Measurements from ENCODE around the gene IGF2BP3.
A peak's percentile ranks its signal among the peaks of the same experiment; 100 is the strongest.

Gene IGF2BP3

DNA sequence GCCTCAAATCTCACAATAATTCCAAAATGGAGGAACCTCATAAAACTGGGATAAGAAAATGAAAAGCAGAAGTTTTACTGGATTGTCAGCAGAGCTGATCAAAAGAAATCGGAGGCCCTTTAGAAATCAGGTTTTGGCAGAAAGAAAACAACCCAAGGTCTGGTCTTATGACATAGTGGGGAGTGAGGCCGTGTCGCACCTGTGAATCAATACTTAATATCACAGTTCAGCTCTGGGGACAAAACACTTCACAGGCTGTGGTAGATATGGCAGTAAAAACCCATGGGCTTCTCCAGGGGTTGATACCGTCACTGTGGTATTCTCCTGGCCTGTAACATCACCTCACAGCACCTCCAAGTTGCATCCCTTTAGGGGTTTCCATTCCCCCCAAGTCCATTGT, 177.7 kb downstream of the IGF2BP3 start:
- Histone ChIP-seq H3K4me1 (ENCODE audit: control insufficient read depth, insufficient read depth, low read length) (peaks cover 2% of the 10 kb centered on the region; the same call in 1 of the 2 replicates), H3K36me3 (ENCODE audit: control insufficient read depth in 2 of 2, insufficient read depth in 1 of 2, low read length in 2 of 2) (no peaks in the 10 kb centered on the region), H3K27ac (ENCODE audit: extremely low read depth, low read depth, low read length) (no peak overlapping the region), H3K4me3 (ENCODE audit: low read depth, low read length) (no peak overlapping the region), H3K9me3 (ENCODE audit: control insufficient read depth, insufficient read depth, low read depth, low read length) (no peaks in the 10 kb centered on the region)
- POLR2A ChIA-PET, result no interaction called here
- TF ChIP-seq ZNF138 (tag by site-specific recombination; IDR thresholded peaks at IDR 0.05; ENCODE audit: borderline replicate concordance) (no peak), WT1 (tag by site-specific recombination; IDR thresholded peaks at IDR 0.05) (no peak), ZNF585B (tag by site-specific recombination; IDR thresholded peaks at IDR 0.05) (no peak), BCL11A (tag by site-specific recombination; IDR thresholded peaks at IDR 0.05; ENCODE audit: low read depth) (no peak), ZNF416 (tag by site-specific recombination; IDR thresholded peaks at IDR 0.05) (no peak), ZNF654 (tag by site-specific recombination; IDR thresholded peaks at IDR 0.05; ENCODE audit: low read depth) (no peak), ZNF510 (tag by site-specific recombination; IDR thresholded peaks at IDR 0.05; ENCODE audit: insufficient replicate concordance) (no peak)
- TF ChIP-seq, protein P1, sequence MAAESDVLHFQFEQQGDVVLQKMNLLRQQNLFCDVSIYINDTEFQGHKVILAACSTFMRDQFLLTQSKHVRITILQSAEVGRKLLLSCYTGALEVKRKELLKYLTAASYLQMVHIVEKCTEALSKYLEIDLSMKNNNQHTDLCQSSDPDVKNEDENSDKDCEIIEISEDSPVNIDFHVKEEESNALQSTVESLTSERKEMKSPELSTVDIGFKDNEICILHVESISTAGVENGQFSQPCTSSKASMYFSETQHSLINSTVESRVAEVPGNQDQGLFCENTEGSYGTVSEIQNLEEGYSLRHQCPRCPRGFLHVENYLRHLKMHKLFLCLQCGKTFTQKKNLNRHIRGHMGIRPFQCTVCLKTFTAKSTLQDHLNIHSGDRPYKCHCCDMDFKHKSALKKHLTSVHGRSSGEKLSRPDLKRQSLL (tag by site-specific recombination; IDR thresholded peaks at IDR 0.05), result no peak
- CTCF ChIA-PET, result interaction anchor here (0.5 kb wide), 1 partner anchor 232 kb away, joined by 5 read pairs; no protein-coding TSS in a partner anchor

- CTCF ChIA-PET, result interaction anchor here (0.5 kb wide), 1 partner anchor 233 kb away, joined by 5 read pairs; no protein-coding TSS in a partner anchor
- no peaks in the 10 kb centered on the region for H3K9me3 ChIP-seq (ENCODE audit: control insufficient read depth, insufficient read depth, low read depth, low read length)
- H3K27ac ChIP-seq (ENCODE audit: extremely low read depth, low read depth, low read length), result no peak overlapping the region
- peaks cover 2% of the 10 kb centered on the region; the same call in 1 of the 2 replicates for H3K4me1 ChIP-seq (ENCODE audit: control insufficient read depth, insufficient read depth, low read length)
- H3K4me3 ChIP-seq (ENCODE audit: low read depth, low read length), result no peak overlapping the region
- no peaks in the 10 kb centered on the region for H3K36me3 ChIP-seq (ENCODE audit: control insufficient read depth in 2 of 2, insufficient read depth in 1 of 2, low read length in 2 of 2)
- TF ChIP-seq PRDM1 (tag by site-specific recombination; IDR thresholded peaks at IDR 0.05), result peak; percentile 90
- TF ChIP-seq MYNN (tag by site-specific recombination; IDR thresholded peaks at IDR 0.05; ENCODE audit: borderline replicate concordance), result no peak
- POLR2A ChIA-PET, result no interaction called here
Observed at GRCh38 chr7:23291957-23292560, 178.2 kb downstream of the IGF2BP3 start.

GRCh38 chr7:23290993-23291392, 179.3 kb downstream of the IGF2BP3 start:
- no peaks in the 10 kb centered on the region for H3K36me3 ChIP-seq (ENCODE audit: control insufficient read depth in 2 of 2, insufficient read depth in 1 of 2, low read length in 2 of 2)
- H3K9me3 ChIP-seq (ENCODE audit: control insufficient read depth, insufficient read depth, low read depth, low read length), result no peaks in the 10 kb centered on the region
- POLR2A ChIA-PET, result no interaction called here
- H3K4me3 ChIP-seq (ENCODE audit: low read depth, low read length), result no peak overlapping the region
- H3K4me1 ChIP-seq (ENCODE audit: control insufficient read depth, insufficient read depth, low read length), result peaks cover 2% of the 10 kb centered on the region; the same call in 1 of the 2 replicates
- CTCF ChIA-PET, result interaction anchor here (0.8 to 1.3 kb wide), 4 partner anchors 12 to 155 kb away, joined by 3 to 4 read pairs (median 3); no protein-coding TSS in a partner anchor
- no peak overlapping the region for H3K27ac ChIP-seq (ENCODE audit: extremely low read depth, low read depth, low read length)
- no peak for TF ChIP-seq YY2 (tag by site-specific recombination; IDR thresholded peaks at IDR 0.05)
- TF ChIP-seq ZNF561 (tag by site-specific recombination; IDR thresholded peaks at IDR 0.05; ENCODE audit: borderline replicate concordance), result no peak
- no peak for TF ChIP-seq MYNN (tag by site-specific recombination; IDR thresholded peaks at IDR 0.05; ENCODE audit: borderline replicate concordance)
- no peak for TF ChIP-seq ZNF239 (tag by site-specific recombination; IDR thresholded peaks at IDR 0.05)
- TF ChIP-seq ZNF324 (tag by site-specific recombination; IDR thresholded peaks at IDR 0.05), result no peak
- no peak for TF ChIP-seq GLIS1 (tag by site-specific recombination; IDR thresholded peaks at IDR 0.05)
- TF ChIP-seq ZNF24 (tag by site-specific recombination; IDR thresholded peaks at IDR 0.05), result no peak
- TF ChIP-seq ZNF266 (tag by site-specific recombination; IDR thresholded peaks at IDR 0.05; ENCODE audit: low read depth), result no peak
- TF ChIP-seq ZNF184 (tag by site-specific recombination; IDR thresholded peaks at IDR 0.05), result no peak
- TF ChIP-seq, protein P2, sequence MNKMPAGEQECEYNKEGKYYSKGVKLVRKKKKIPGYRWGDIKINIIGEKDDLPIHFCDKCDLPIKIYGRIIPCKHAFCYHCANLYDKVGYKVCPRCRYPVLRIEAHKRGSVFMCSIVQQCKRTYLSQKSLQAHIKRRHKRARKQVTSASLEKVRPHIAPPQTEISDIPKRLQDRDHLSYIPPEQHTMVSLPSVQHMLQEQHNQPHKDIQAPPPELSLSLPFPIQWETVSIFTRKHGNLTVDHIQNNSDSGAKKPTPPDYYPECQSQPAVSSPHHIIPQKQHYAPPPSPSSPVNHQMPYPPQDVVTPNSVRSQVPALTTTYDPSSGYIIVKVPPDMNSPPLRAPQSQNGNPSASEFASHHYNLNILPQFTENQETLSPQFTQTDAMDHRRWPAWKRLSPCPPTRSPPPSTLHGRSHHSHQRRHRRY (tag by site-specific recombination; IDR thresholded peaks at IDR 0.05), result no peak
- TF ChIP-seq ZNF121 (tag by site-specific recombination; IDR thresholded peaks at IDR 0.05), result no peak
- TF ChIP-seq, protein P3, sequence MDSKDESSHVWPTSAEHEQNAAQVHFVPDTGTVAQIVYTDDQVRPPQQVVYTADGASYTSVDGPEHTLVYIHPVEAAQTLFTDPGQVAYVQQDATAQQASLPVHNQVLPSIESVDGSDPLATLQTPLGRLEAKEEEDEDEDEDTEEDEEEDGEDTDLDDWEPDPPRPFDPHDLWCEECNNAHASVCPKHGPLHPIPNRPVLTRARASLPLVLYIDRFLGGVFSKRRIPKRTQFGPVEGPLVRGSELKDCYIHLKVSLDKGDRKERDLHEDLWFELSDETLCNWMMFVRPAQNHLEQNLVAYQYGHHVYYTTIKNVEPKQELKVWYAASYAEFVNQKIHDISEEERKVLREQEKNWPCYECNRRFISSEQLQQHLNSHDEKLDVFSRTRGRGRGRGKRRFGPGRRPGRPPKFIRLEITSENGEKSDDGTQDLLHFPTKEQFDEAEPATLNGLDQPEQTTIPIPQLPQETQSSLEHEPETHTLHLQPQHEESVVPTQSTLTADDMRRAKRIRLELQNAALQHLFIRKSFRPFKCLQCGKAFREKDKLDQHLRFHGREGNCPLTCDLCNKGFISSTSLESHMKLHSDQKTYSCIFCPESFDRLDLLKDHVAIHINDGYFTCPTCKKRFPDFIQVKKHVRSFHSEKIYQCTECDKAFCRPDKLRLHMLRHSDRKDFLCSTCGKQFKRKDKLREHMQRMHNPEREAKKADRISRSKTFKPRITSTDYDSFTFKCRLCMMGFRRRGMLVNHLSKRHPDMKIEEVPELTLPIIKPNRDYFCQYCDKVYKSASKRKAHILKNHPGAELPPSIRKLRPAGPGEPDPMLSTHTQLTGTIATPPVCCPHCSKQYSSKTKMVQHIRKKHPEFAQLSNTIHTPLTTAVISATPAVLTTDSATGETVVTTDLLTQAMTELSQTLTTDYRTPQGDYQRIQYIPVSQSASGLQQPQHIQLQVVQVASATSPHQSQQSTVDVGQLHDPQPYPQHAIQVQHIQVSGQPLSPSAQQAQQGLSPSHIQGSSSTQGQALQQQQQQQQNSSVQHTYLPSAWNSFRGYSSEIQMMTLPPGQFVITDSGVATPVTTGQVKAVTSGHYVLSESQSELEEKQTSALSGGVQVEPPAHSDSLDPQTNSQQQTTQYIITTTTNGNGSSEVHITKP (tag by site-specific recombination; IDR thresholded peaks at IDR 0.05), result no peak
- TF ChIP-seq, protein P4, sequence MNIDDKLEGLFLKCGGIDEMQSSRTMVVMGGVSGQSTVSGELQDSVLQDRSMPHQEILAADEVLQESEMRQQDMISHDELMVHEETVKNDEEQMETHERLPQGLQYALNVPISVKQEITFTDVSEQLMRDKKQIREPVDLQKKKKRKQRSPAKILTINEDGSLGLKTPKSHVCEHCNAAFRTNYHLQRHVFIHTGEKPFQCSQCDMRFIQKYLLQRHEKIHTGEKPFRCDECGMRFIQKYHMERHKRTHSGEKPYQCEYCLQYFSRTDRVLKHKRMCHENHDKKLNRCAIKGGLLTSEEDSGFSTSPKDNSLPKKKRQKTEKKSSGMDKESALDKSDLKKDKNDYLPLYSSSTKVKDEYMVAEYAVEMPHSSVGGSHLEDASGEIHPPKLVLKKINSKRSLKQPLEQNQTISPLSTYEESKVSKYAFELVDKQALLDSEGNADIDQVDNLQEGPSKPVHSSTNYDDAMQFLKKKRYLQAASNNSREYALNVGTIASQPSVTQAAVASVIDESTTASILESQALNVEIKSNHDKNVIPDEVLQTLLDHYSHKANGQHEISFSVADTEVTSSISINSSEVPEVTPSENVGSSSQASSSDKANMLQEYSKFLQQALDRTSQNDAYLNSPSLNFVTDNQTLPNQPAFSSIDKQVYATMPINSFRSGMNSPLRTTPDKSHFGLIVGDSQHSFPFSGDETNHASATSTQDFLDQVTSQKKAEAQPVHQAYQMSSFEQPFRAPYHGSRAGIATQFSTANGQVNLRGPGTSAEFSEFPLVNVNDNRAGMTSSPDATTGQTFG (tag by site-specific recombination; IDR thresholded peaks at IDR 0.05; ENCODE audit: borderline replicate concordance), result no peak
- no peak for TF ChIP-seq MEIS1 (CRISPR knock-in tag; IDR thresholded peaks at IDR 0.05; ENCODE audit: borderline replicate concordance)
- TF ChIP-seq ZNF157 (tag by site-specific recombination; IDR thresholded peaks at IDR 0.05), result no peak

All from HEK293 (cell line).